OCI-LY3 (cell line): ENCODE data around the gene AIRE.

ENCODE experiments used
- H2AFZ ChIP-seq: fragments of 200-600, 300-600 bp; shearing (Covaris generic); 2 replicates; pipeline ENCODE4 v1.6.0; 2014; ENCODE audit warnings: antibody characterized with exemption, low read depth, low read length
- H3K27ac ChIP-seq: fragments of 200-600, 300-600 bp; sonication (generic); 2 replicates; pipeline ENCODE4 v1.5.1; 2014; ENCODE audit warnings: mild to moderate bottlenecking, low read length, moderate library complexity, mixed read lengths
- H3K27me3 ChIP-seq: fragments of 200-600, 300-600 bp; sonication (generic); 2 replicates; pipeline ENCODE4 v1.6.1; 2014; ENCODE audit warnings: low read depth, low read length, mixed read lengths
- H3K36me3 ChIP-seq: fragments of 200-600, 300-600 bp; sonication (generic); replicated peaks from 2 replicates; pipeline ENCODE3; 2014; ENCODE audit warnings: low read depth, low read length, mixed read lengths
- H3K4me1 ChIP-seq: fragments of 300-600, 200-600 bp; sonication (generic); 2 replicates; pipeline ENCODE4 v1.6.1; 2014; ENCODE audit warnings: low read length, mixed read lengths
- H3K4me2 ChIP-seq: fragments of 200-600, 300-600 bp; sonication (generic); 2 replicates; pipeline ENCODE4 v1.6.1; 2014; ENCODE audit warnings: low read length, mixed read lengths
- H3K4me3 ChIP-seq: fragments of 300-600, 200-600 bp; sonication (generic); 2 replicates; pipeline ENCODE4 v1.5.1; 2014; ENCODE audit warnings: antibody characterized with exemption, mild to moderate bottlenecking, low read length, moderate library complexity
- H3K79me2 ChIP-seq: fragments of 300-600, 200-600 bp; shearing (Covaris generic); 2 replicates; pipeline ENCODE4 v1.6.1; 2014; ENCODE audit warnings: mild to moderate bottlenecking, low read length, mixed read lengths
- H3K9ac ChIP-seq: fragments of 300-600, 200-600 bp; shearing (Covaris generic); 2 replicates; pipeline ENCODE4 v1.6.0; 2014; ENCODE audit warnings: mild to moderate bottlenecking, low read length, moderate library complexity
- H3K9me3 ChIP-seq: fragments of 200-600, 300-600 bp; shearing (Covaris generic); 2 replicates; pipeline ENCODE4 v1.6.1; 2014; ENCODE audit warnings: low read length, mixed read lengths; ENCODE audit not compliant: insufficient read depth
- H4K20me1 ChIP-seq: fragments of 200-600, 300-600 bp; sonication (generic); 2 replicates; pipeline ENCODE4 v1.6.1; 2016; ENCODE audit warnings: low read length, mixed read lengths; ENCODE audit not compliant: insufficient read depth
- EZH2phosphoT487 ChIP-seq: fragments of 200-600 bp; shearing (Covaris generic); IDR thresholded peaks from 2 replicates; pipeline ENCODE4 v1.6.1; 2018; ENCODE audit warnings: antibody characterized with exemption, mixed run types, low read depth
- TF ChIP-seq, protein P1 (sequence below): fragments of 200-600, 300-600 bp; sonication (generic); IDR thresholded peaks from 2 replicates; pipeline ENCODE4 v1.5.1; 2014; ENCODE audit warnings: antibody characterized with exemption, low read length, low read depth

Gene AIRE

DNA sequence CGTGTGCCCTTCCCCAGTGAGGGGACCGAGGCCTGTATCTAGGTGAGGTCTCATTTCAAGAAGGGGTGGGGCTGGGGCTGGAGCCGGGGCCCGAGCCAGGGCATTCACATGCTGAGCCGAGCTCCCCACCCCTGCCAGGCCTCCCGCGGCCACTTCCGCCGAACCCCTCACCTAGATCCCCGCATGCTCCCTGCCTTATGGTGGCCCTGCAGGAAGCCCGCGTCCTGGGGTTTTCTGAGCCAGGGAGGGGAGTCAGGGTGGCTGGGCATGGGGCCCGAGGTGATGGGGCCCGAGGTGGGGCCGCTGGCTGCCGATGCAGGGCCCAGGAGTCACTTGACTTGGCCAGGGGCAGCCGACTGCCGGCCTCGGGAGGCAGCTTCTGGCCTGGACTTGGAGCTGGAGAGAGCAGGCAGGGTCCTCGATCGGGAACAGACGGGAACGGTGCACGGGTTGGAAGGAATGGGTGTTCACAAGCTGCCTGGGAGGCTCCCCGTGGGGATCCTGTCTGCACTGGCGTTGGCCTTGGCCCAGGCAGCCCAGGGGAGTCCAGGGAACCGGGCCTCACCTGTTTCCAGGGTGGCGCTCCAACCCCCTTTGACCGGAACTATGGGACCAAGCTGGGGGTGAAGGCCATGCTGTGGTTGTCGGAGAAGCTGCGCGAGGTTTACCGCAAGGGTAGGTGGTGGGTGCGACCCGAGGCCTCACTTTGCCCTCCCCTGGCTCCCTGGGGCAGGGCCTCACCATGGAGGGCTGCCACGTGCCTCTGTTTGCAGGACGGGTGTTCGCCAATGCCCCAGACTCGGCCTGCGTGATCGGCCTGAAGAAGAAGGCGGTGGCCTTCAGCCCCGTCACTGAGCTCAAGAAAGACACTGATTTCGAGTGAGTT, 40.0 kb downstream of the AIRE start:
- Histone ChIP-seq H3K4me2 (no peak overlapping the region), H4K20me1 (no peaks in the 10 kb centered on the region), H3K4me1 (no peaks in the 10 kb centered on the region), H3K27ac (no peak overlapping the region), H3K4me3 (no peak overlapping the region), H3K27me3 (no peaks in the 10 kb centered on the region), H3K9me3 (no peaks in the 10 kb centered on the region), H3K36me3 (no peaks in the 10 kb centered on the region), H3K79me2 (no peaks in the 10 kb centered on the region), H3K9ac (no peak overlapping the region), H2AFZ (no peak overlapping the region)
- TF ChIP-seq, protein P1, sequence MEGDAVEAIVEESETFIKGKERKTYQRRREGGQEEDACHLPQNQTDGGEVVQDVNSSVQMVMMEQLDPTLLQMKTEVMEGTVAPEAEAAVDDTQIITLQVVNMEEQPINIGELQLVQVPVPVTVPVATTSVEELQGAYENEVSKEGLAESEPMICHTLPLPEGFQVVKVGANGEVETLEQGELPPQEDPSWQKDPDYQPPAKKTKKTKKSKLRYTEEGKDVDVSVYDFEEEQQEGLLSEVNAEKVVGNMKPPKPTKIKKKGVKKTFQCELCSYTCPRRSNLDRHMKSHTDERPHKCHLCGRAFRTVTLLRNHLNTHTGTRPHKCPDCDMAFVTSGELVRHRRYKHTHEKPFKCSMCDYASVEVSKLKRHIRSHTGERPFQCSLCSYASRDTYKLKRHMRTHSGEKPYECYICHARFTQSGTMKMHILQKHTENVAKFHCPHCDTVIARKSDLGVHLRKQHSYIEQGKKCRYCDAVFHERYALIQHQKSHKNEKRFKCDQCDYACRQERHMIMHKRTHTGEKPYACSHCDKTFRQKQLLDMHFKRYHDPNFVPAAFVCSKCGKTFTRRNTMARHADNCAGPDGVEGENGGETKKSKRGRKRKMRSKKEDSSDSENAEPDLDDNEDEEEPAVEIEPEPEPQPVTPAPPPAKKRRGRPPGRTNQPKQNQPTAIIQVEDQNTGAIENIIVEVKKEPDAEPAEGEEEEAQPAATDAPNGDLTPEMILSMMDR, result no peak
- no peak for TF ChIP-seq EZH2phosphoT487

- TF ChIP-seq EZH2phosphoT487, result no peak
- TF ChIP-seq, protein P1, result no peak
- Histone ChIP-seq H3K4me2 (no peak overlapping the region), H3K4me1 (no peaks in the 10 kb centered on the region), H3K9me3 (no peaks in the 10 kb centered on the region), H3K79me2 (no peaks in the 10 kb centered on the region), H3K27me3 (no peaks in the 10 kb centered on the region), H3K27ac (no peak overlapping the region), H3K9ac (no peak overlapping the region), H3K4me3 (no peak overlapping the region), H2AFZ (no peak overlapping the region), H4K20me1 (no peaks in the 10 kb centered on the region), H3K36me3 (no peaks in the 10 kb centered on the region)
Observed at GRCh38 chr21:44326272-44326647, 40.6 kb downstream of the AIRE start.

DNA sequence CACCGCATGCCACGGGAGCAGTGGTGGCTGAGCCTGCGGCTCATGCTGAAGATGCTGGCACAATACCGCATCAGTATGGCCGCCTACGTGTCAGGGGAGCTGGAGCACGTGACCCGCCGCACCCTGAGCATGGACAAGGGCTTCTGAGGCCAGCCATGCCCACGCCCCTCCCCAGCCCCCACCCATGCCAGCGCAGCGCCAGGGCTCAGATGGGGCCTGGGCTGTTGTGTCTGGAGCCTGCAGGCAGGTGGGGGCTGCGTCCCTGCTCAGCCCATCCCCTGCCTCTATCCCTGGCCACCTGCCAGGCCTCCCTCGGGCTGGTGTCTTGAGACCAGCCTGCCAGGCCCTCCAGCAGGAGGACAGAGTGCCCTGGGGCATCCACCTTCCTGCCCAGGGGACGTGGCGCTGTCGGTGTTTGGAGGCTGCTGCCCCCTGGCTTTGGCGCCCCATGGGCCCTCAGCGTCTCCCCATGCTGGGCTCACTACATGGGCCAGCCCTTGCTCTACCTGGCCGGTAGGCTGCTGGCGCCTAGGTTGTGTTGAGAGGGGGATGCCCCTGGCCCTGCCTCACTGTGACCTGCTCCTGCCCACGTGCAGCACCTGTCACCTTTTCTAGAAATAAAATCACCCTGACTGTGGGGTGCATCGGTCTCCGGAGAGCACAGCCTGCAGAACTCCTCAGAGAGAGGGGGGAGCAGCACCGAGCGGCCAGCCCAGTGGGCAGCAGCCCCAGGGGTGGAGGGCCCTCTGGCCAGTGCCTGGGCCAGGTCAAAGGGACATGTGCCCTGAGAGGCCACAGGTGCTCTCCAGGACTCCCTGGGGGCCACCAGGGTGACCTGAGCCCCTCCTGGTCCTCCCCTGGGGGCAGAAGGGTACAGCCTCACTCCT, 41.3 kb downstream of the AIRE start:
- H3K27ac ChIP-seq, result no peak overlapping the region
- H3K79me2 ChIP-seq, result no peaks in the 10 kb centered on the region
- no peaks in the 10 kb centered on the region for H3K4me1 ChIP-seq
- H4K20me1 ChIP-seq, result no peaks in the 10 kb centered on the region
- no peak overlapping the region for H2AFZ ChIP-seq
- H3K4me3 ChIP-seq, result no peak overlapping the region
- no peaks in the 10 kb centered on the region for H3K36me3 ChIP-seq
- H3K9me3 ChIP-seq, result no peaks in the 10 kb centered on the region
- no peaks in the 10 kb centered on the region for H3K27me3 ChIP-seq
- TF ChIP-seq, protein P1, result no peak
- no peak for TF ChIP-seq EZH2phosphoT487
- no peak overlapping the region for H3K9ac ChIP-seq
- no peak overlapping the region for H3K4me2 ChIP-seq

DNA sequence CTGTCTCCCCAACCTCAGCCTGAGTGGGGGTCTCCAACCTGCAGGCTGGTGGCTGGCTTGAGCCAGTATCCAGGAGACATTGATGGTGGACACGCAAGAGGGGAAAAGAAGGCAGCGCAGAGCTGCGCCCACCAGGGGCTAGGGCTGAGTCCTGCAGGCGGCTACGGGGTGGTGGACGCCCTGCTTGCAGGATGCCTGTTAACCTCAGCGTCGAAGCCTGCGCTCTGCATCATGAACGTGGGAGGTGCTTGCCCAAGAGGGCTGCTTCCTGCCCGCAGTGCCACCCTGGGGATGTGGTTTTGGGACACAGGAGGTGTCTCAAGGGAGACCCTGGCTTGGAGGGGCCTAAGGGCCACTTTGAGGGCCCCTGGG, 41.9 kb downstream of the AIRE start:
- Histone ChIP-seq H4K20me1 (no peaks in the 10 kb centered on the region), H3K4me2 (no peak overlapping the region)

More for the DNA sequence above, 41.9 kb downstream of the AIRE start:
- TF ChIP-seq EZH2phosphoT487, result no peak
- TF ChIP-seq, protein P1, result no peak
- Histone ChIP-seq H3K9ac (no peak overlapping the region), H2AFZ (no peak overlapping the region), H3K79me2 (no peaks in the 10 kb centered on the region), H3K27ac (no peak overlapping the region), H3K36me3 (no peaks in the 10 kb centered on the region), H3K9me3 (no peaks in the 10 kb centered on the region), H3K27me3 (no peaks in the 10 kb centered on the region), H3K4me1 (no peaks in the 10 kb centered on the region), H3K4me3 (no peak overlapping the region)
